ENCODE measurements around the gene CALCOCO1.

Gene CALCOCO1

GRCh38 chr12:53743266-53744129, 16.2 kb upstream of the CALCOCO1 start:
- Histone ChIP-seq H2AFZ (ENCODE audit: low read length, unreplicated experiment) (no peak overlapping the region), H3K27me3 (ENCODE audit: insufficient read depth, low read length) (peaks cover 52% of the 10 kb centered on the region), H3K4me1 (ENCODE audit: control insufficient read depth, insufficient read depth, low read length, unreplicated experiment) (no peaks in the 10 kb centered on the region), H3K36me3 (ENCODE audit: insufficient read depth, low read length) (no peaks in the 10 kb centered on the region), H3K79me2 (ENCODE audit: control insufficient read depth, insufficient read depth, low read length, unreplicated experiment) (no peaks in the 10 kb centered on the region), H3K27ac (ENCODE audit: low read depth, low read length) (no peak overlapping the region), H3K4me3 (ENCODE audit: low read depth, low read length) (no peak overlapping the region)

DNA sequence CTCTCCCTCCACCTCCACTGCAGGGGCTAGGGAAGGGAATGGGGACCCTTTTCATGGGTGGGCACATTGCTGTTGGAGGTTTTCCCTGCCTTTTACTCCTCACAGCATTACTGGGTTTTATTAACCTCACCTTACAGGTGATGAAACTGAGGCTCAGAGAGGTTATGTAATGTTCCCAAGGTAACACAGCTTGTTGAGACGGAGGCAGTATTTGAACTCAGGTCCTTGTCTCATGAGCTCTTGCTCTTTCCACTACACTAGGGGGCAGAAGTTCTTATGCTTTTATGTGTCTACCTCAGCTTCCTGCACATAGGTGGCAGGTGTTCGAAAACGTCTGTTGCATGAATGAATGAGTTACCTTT, 12.9 kb upstream of the CALCOCO1 start:
- H3K36me3 ChIP-seq (ENCODE audit: insufficient read depth, low read length): no peaks in the 10 kb centered on the region
- H3K27ac ChIP-seq (ENCODE audit: low read depth, low read length): no peak overlapping the region
- no peaks in the 10 kb centered on the region for H3K79me2 ChIP-seq (ENCODE audit: control insufficient read depth, insufficient read depth, low read length, unreplicated experiment)
- no peak overlapping the region for H3K4me3 ChIP-seq (ENCODE audit: low read depth, low read length)
- H2AFZ ChIP-seq (ENCODE audit: low read length, unreplicated experiment): no peak overlapping the region
- H3K4me1 ChIP-seq (ENCODE audit: control insufficient read depth, insufficient read depth, low read length, unreplicated experiment): no peaks in the 10 kb centered on the region
- H3K27me3 ChIP-seq (ENCODE audit: insufficient read depth, low read length): peaks cover 59% of the 10 kb centered on the region

- peaks cover 53% of the 10 kb centered on the region for H3K27me3 ChIP-seq (ENCODE audit: insufficient read depth, low read length)
- H3K27ac ChIP-seq (ENCODE audit: low read depth, low read length): no peak overlapping the region
- H2AFZ ChIP-seq (ENCODE audit: low read length, unreplicated experiment): no peak overlapping the region
- H3K36me3 ChIP-seq (ENCODE audit: insufficient read depth, low read length): no peaks in the 10 kb centered on the region
- 0 out of 2 replicates have a peak overlapping the region, but pooled peaks have one; percentile 31 for H3K4me3 ChIP-seq (ENCODE audit: low read depth, low read length)
- no peaks in the 10 kb centered on the region for H3K79me2 ChIP-seq (ENCODE audit: control insufficient read depth, insufficient read depth, low read length, unreplicated experiment)
- H3K4me1 ChIP-seq (ENCODE audit: control insufficient read depth, insufficient read depth, low read length, unreplicated experiment): no peaks in the 10 kb centered on the region
These were observed 12.2 kb upstream of the CALCOCO1 start for GRCh38 chr12:53739214-53740129.

DNA sequence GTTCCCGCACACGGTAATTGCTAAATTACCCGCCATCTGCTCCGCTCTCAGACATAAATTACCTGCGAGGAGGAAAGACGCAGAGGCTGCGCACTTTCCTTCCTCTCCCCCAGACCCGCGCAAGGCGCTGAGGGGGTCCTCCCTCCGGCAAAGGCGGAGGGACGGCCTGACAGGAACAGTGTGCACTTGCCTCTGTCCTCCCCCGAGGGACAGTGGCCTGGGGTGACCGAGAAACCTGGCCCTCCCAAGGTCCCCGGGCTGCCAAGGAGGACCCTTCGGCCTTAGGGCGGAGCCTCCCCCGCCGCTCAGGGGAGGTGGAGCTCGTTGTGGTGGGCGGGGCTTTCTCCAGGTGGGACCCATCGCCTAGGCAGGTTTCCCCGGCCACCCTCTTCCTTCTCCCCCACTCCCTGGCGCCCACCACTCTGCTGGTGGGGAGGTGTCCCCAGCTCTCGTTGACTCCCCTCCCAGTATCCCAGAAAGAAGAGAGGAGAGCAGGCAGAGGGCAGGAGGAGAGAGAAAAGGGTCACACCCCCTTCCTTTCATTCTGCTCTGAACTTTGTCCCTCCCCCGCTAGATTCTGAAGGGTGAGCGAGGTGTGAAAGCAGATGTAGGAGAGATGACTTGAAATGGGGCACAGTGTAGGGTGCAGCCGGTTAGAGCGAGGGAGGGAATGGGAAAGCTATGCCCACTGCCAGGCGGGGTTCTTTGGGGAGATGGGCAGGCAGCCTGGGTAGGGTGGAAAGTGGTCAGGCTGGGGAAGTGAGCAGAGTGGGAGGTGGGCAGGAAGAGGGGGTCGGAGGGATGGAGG, 11.4 kb upstream of the CALCOCO1 start:
- peaks cover 45% of the 10 kb centered on the region for H3K27me3 ChIP-seq (ENCODE audit: insufficient read depth, low read length)
- no peaks in the 10 kb centered on the region for H3K79me2 ChIP-seq (ENCODE audit: control insufficient read depth, insufficient read depth, low read length, unreplicated experiment)
- no peak overlapping the region for H3K4me3 ChIP-seq (ENCODE audit: low read depth, low read length)
- no peak overlapping the region for H2AFZ ChIP-seq (ENCODE audit: low read length, unreplicated experiment)
- peaks cover 5% of the 10 kb centered on the region for H3K4me1 ChIP-seq (ENCODE audit: control insufficient read depth, insufficient read depth, low read length, unreplicated experiment)
- no peaks in the 10 kb centered on the region for H3K36me3 ChIP-seq (ENCODE audit: insufficient read depth, low read length)
- H3K27ac ChIP-seq (ENCODE audit: low read depth, low read length): no peak overlapping the region

- peaks cover 45% of the 10 kb centered on the region for H3K27me3 ChIP-seq (ENCODE audit: insufficient read depth, low read length)
- no peak overlapping the region for H3K27ac ChIP-seq (ENCODE audit: low read depth, low read length)
- H3K4me1 ChIP-seq (ENCODE audit: control insufficient read depth, insufficient read depth, low read length, unreplicated experiment): peaks cover 12% of the 10 kb centered on the region
- no peaks in the 10 kb centered on the region for H3K79me2 ChIP-seq (ENCODE audit: control insufficient read depth, insufficient read depth, low read length, unreplicated experiment)
- H3K4me3 ChIP-seq (ENCODE audit: low read depth, low read length): no peak overlapping the region
- H2AFZ ChIP-seq (ENCODE audit: low read length, unreplicated experiment): no peak overlapping the region
- no peaks in the 10 kb centered on the region for H3K36me3 ChIP-seq (ENCODE audit: insufficient read depth, low read length)
These were observed 10.7 kb upstream of the CALCOCO1 start for GRCh38 chr12:53737951-53738405.

DNA sequence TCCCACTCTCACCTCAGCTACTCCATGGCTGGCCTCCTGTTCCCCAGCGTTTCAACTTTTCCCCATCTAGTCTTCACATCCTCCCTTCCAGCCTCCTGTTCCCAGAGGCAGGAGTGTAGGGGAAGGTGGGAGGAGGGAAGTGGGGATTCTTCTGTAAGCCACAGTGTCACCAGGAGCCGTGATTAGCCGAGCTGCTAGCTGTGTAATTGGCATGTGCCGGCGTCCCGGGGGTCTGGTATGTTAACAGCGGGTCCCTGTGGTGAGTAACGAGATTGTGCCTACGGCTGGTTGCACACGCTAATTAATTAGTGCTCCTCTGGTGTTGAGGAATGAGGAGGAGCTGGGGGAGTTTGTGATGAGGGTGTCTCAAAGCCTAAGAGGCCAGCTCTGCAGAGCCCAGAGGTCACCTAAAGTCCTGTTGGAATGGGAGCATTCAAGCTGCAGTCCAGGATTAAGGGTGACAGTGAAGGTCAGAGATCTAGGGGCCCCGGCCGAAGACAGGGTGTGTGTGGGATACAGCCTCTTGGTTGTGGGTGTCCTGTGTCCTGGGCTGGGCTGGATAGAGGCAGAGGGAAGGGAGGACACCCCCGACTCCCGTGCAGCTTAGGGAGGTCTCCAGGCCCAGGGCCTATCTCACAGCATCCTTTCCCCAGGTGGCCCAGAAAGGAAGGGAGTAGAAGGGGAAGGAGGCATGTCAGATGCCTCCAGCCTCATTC, 10.0 kb upstream of the CALCOCO1 start:
- Histone ChIP-seq H3K27ac (ENCODE audit: low read depth, low read length) (no peak overlapping the region), H3K27me3 (ENCODE audit: insufficient read depth, low read length) (peaks cover 45% of the 10 kb centered on the region), H3K4me3 (ENCODE audit: low read depth, low read length) (no peak overlapping the region), H2AFZ (ENCODE audit: low read length, unreplicated experiment) (no peak overlapping the region), H3K4me1 (ENCODE audit: control insufficient read depth, insufficient read depth, low read length, unreplicated experiment) (peaks cover 13% of the 10 kb centered on the region), H3K79me2 (ENCODE audit: control insufficient read depth, insufficient read depth, low read length, unreplicated experiment) (no peaks in the 10 kb centered on the region), H3K36me3 (ENCODE audit: insufficient read depth, low read length) (no peaks in the 10 kb centered on the region)

DNA sequence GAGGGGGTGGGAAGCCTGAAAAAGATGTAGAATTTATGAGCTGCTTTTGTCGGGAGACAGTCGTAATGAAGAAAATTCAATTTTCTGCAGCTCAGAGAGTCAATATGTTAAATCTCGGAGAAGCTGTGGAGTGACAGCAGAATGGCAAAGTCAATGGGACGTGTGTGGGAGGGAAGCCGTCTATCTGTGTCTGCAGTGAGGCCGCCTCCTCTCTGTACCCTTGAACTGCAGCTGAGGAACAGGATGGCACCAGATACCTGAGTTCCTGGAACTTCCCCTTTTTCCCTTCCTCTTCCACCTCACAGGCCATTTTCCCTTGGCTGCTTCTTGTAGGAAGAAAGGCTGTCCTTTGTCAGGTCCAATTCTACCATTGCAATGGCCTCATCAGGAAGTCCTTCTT, 9.3 kb upstream of the CALCOCO1 start:
- Histone ChIP-seq H3K79me2 (ENCODE audit: control insufficient read depth, insufficient read depth, low read length, unreplicated experiment) (no peaks in the 10 kb centered on the region), H3K36me3 (ENCODE audit: insufficient read depth, low read length) (no peaks in the 10 kb centered on the region), H3K4me3 (ENCODE audit: low read depth, low read length) (no peak overlapping the region), H2AFZ (ENCODE audit: low read length, unreplicated experiment) (no peak overlapping the region), H3K4me1 (ENCODE audit: control insufficient read depth, insufficient read depth, low read length, unreplicated experiment) (peaks cover 13% of the 10 kb centered on the region), H3K27me3 (ENCODE audit: insufficient read depth, low read length) (peaks cover 45% of the 10 kb centered on the region), H3K27ac (ENCODE audit: low read depth, low read length) (no peak overlapping the region)

- H3K79me2 ChIP-seq (ENCODE audit: control insufficient read depth, insufficient read depth, low read length, unreplicated experiment): no peaks in the 10 kb centered on the region
These were observed 8.3 kb upstream of the CALCOCO1 start for GRCh38 chr12:53735556-53735955.

DNA sequence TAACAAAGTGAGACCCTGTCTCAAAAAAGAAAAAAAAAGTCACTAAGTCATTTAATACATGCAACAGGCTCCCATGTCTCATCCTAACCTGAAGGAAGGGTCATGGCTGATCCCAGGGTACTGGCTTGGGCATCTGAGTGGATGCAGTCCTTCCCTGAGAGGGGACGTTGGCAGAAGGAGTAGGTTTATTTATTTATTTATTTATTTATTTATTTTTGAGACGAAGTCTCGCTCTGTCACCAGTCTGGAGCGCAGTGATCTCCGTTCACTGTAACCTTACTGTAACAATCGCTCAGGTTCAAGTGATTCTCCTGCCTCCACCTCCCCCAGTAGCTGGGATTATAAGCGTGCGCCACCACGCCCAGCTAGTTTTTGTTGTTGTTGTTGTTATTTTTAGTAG, 7.2 kb upstream of the CALCOCO1 start:
- no peaks in the 10 kb centered on the region for H3K79me2 ChIP-seq (ENCODE audit: control insufficient read depth, insufficient read depth, low read length, unreplicated experiment)
- peaks cover 35% of the 10 kb centered on the region for H3K27me3 ChIP-seq (ENCODE audit: insufficient read depth, low read length)

More at GRCh38 chr12:53735556-53735955, 8.3 kb upstream of the CALCOCO1 start:
- Histone ChIP-seq H3K27ac (ENCODE audit: low read depth, low read length) (no peak overlapping the region), H3K4me1 (ENCODE audit: control insufficient read depth, insufficient read depth, low read length, unreplicated experiment) (peaks cover 13% of the 10 kb centered on the region), H2AFZ (ENCODE audit: low read length, unreplicated experiment) (no peak overlapping the region), H3K4me3 (ENCODE audit: low read depth, low read length) (no peak overlapping the region), H3K36me3 (ENCODE audit: insufficient read depth, low read length) (no peaks in the 10 kb centered on the region), H3K27me3 (ENCODE audit: insufficient read depth, low read length) (peaks cover 45% of the 10 kb centered on the region)

More for the DNA sequence above, 7.2 kb upstream of the CALCOCO1 start:
- no peak overlapping the region for H3K27ac ChIP-seq (ENCODE audit: low read depth, low read length)
- no peak overlapping the region for H3K4me3 ChIP-seq (ENCODE audit: low read depth, low read length)
- peaks cover 13% of the 10 kb centered on the region for H3K4me1 ChIP-seq (ENCODE audit: control insufficient read depth, insufficient read depth, low read length, unreplicated experiment)
- H3K36me3 ChIP-seq (ENCODE audit: insufficient read depth, low read length): no peaks in the 10 kb centered on the region
- H2AFZ ChIP-seq (ENCODE audit: low read length, unreplicated experiment): no peak overlapping the region
